Suprapubic skin (tissue), 4 donors: Measurements from ENCODE around the gene NAV3. TPM values are rescaled to one million over a fixed set of nuclear protein-coding genes. Genes with fewer than 3 reads are reported as not detected.

Experiments used
- DNase-seq, 2 donors: peaks; one replicate each; pipeline ENCODE4 v3.0.0-alpha.2; 2019; ENCODE audit warnings: low spot score in 2 of 2
- H3K27ac ChIP-seq: fragments of 200-600 bp; sonication (generic); one replicate; pipeline ENCODE4 v1.5.1; 2019
- H3K27me3 ChIP-seq: fragments of 200-600 bp; sonication (generic); one replicate; pipeline ENCODE4 v1.5.1; 2019
- H3K36me3 ChIP-seq: fragments of 200-600 bp; sonication (generic); one replicate; pipeline ENCODE4 v1.5.1; 2019
- H3K4me1 ChIP-seq: fragments of 200-600 bp; sonication (generic); one replicate; pipeline ENCODE4 v1.5.1; 2019
- H3K4me3 ChIP-seq: fragments of 200-600 bp; sonication (generic); one replicate; pipeline ENCODE4 v1.5.1; 2019; ENCODE audit warnings: mild to moderate bottlenecking
- H3K9me3 ChIP-seq: fragments of 200-600 bp; sonication (generic); one replicate; pipeline ENCODE4 v1.5.1; 2019
- EP300 ChIP-seq: sonication (generic); formaldehyde crosslinking; IDR thresholded peaks from one replicate; pipeline ENCODE4 v1.6.1; 2017; ENCODE audit warnings: antibody characterized with exemption
- POLR2A ChIP-seq, 2 donors: fragments of 450-650 bp; IDR thresholded peaks; one replicate each; pipeline ENCODE4 v1.6.1; 2017; ENCODE audit warnings: antibody characterized with exemption in 2 of 2, mild to moderate bottlenecking in 2 of 2, moderate library complexity in 2 of 2
- POLR2AphosphoS5 ChIP-seq, 3 donors: sonication (generic); formaldehyde crosslinking; IDR thresholded peaks; one replicate each; pipeline ENCODE4 v1.6.1; 2017; ENCODE audit warnings: antibody characterized with exemption in 3 of 3
- WGBS: methylation state at CpG from one replicate; pipeline ENCODE4 v1.1.5; 2018; 5-methylcytosine and 5-hydroxymethylcytosine counted together
- total RNA-seq, 4 donors: library from RNA; depleted of rRNA; stranded (reverse); fragments of >200 nt; gene quantifications; one replicate each; pipeline ENCODE4 v1.1.0, GENCODE V29; 2016
- TF ChIP-seq, protein P1 (sequence below), 2 donors: fragments of 200-600 bp in 1 of 2; fragments of 450-650 bp in 1 of 2; sonication (generic) in 1 of 2; IDR thresholded peaks; one replicate each; pipeline ENCODE4 v1.5.1; 2016 to 2019; ENCODE audit warnings: antibody characterized with exemption in 2 of 2, mild to moderate bottlenecking in 1 of 2, moderate library complexity in 1 of 2

NAV3 gene
- total RNA-seq, 4 donors from 2014 or later: 11.7 to 20.9 (median 15.7) TPM

DNA sequence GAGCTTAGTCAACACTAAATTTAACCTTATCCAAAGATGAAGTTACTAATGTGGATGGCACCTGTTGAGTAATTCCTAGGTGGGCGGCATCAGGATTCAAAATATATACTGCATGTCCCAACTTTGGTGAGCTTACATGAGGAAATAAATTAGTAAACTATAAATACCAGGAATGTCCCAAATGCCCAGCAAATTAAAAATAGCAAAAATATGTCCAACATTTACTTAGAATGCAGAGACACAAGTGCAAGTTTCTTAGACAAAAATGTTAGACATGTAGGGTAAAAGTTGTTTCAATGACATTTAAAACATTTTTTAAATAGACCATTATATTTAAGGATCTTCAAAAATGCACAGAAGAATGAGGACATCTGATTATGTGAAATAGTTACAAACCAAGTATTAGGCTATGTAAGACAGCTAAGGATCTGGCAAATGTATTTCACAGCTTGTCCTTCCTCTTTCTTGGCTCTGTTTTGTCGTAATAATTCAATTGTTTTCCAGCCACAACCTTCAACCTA, 115.9 kb downstream of the NAV3 start:
- H3K27me3 ChIP-seq: no peaks in the 10 kb centered on the region
- H3K4me1 ChIP-seq: peaks cover 13% of the 10 kb centered on the region
- H3K9me3 ChIP-seq: no peaks in the 10 kb centered on the region
- no peak for DNase-seq
- WGBS: 66% methylated on average over 2 of the region's 2 CpGs
- TF ChIP-seq POLR2AphosphoS5 (IDR thresholded peaks at IDR 0.05): no peak
- TF ChIP-seq POLR2A (IDR thresholded peaks at IDR 0.05): no peak
- TF ChIP-seq EP300: no peak
- TF ChIP-seq, protein P1, sequence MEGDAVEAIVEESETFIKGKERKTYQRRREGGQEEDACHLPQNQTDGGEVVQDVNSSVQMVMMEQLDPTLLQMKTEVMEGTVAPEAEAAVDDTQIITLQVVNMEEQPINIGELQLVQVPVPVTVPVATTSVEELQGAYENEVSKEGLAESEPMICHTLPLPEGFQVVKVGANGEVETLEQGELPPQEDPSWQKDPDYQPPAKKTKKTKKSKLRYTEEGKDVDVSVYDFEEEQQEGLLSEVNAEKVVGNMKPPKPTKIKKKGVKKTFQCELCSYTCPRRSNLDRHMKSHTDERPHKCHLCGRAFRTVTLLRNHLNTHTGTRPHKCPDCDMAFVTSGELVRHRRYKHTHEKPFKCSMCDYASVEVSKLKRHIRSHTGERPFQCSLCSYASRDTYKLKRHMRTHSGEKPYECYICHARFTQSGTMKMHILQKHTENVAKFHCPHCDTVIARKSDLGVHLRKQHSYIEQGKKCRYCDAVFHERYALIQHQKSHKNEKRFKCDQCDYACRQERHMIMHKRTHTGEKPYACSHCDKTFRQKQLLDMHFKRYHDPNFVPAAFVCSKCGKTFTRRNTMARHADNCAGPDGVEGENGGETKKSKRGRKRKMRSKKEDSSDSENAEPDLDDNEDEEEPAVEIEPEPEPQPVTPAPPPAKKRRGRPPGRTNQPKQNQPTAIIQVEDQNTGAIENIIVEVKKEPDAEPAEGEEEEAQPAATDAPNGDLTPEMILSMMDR (IDR thresholded peaks at IDR 0.05): no peak
- H3K4me3 ChIP-seq: no peak overlapping the region
- H3K27ac ChIP-seq: no peak overlapping the region
- H3K36me3 ChIP-seq: no peaks in the 10 kb centered on the region

DNA sequence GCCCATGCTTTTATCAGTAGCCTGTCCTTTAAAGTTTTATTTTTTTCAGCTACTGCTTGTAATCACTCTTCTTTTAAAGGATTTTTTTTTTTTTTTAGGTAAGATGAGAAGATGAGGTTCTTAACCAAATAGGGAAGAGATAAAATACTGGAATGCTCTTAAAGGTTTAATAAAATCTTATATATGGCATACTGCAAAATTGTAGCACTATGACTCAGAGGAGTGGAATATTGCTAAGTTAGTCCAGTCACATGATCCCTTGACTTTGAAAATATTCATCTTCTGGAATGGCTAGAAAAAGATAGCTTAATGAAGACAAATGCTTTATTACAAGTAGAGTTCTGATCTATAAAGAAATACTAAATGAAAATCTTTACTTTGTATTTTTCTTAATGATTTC, 116.6 kb downstream of the NAV3 start:
- H3K27me3 ChIP-seq: no peaks in the 10 kb centered on the region
- no peak for DNase-seq
- TF ChIP-seq POLR2A (IDR thresholded peaks at IDR 0.05) (no peak), EP300 (no peak)
- TF ChIP-seq, protein P1 (IDR thresholded peaks at IDR 0.05): no peak
- H3K36me3 ChIP-seq: no peaks in the 10 kb centered on the region
- H3K27ac ChIP-seq: no peak overlapping the region
- peaks cover 13% of the 10 kb centered on the region for H3K4me1 ChIP-seq
- no peaks in the 10 kb centered on the region for H3K9me3 ChIP-seq
- no peak overlapping the region for H3K4me3 ChIP-seq

DNA sequence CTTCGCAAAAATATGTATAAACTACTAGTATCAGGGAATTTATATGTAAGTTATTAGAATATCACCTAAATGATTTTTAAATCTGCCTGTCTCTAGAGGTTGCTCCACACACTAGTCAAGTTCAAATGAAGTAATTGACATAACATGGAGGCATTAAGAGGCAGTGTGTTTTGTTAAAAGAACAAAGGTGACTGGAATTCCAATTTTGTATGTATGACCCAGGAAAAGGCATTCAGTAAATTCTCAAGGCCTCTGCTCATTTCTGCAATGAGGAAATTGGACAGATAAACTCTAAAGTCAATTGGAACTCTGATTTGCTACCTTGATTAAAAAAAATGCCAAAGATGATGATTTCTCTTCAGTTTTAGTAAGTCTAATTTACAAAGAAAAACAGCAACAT, 117.1 kb downstream of the NAV3 start:
- no peak overlapping the region for H3K4me3 ChIP-seq
- no peak for DNase-seq
- no peak overlapping the region for H3K27ac ChIP-seq
- H3K36me3 ChIP-seq: no peaks in the 10 kb centered on the region
- WGBS: 89% methylated on average over 1 of the region's 1 CpG
- no peaks in the 10 kb centered on the region for H3K9me3 ChIP-seq
- TF ChIP-seq, protein P1 (IDR thresholded peaks at IDR 0.05): no peak
- TF ChIP-seq EP300: no peak
- no peak for TF ChIP-seq POLR2A (IDR thresholded peaks at IDR 0.05)
- no peak for TF ChIP-seq POLR2AphosphoS5 (IDR thresholded peaks at IDR 0.05)
- H3K27me3 ChIP-seq: no peaks in the 10 kb centered on the region
- H3K4me1 ChIP-seq: peaks cover 11% of the 10 kb centered on the region

DNA sequence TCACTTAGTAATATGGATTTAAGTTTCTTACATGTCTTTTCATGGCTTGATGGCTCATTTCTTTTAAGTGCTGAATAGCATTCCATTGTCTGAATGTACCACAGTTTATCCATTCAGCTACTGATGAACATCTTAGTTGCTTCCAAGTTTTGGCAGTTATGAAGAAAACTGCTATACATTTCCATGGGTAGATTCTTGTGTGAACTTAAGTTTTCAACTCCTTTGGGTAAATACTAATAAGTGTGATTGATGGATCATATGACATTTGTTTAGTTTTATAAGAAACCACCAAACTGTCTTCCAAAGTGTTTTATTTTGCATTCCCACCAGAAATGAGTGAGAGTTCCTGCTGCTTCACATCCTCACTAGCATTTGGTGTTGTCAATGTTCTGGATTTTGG, 119.2 kb downstream of the NAV3 start:
- peaks cover 2% of the 10 kb centered on the region for H3K4me1 ChIP-seq
- H3K36me3 ChIP-seq: no peaks in the 10 kb centered on the region
- DNase-seq: no peak
- TF ChIP-seq POLR2A (IDR thresholded peaks at IDR 0.05) (no peak), EP300 (no peak), POLR2AphosphoS5 (IDR thresholded peaks at IDR 0.05) (no peak)
- TF ChIP-seq, protein P1 (IDR thresholded peaks at IDR 0.05): no peak
- H3K4me3 ChIP-seq: no peak overlapping the region
- no peaks in the 10 kb centered on the region for H3K27me3 ChIP-seq
- no peaks in the 10 kb centered on the region for H3K9me3 ChIP-seq
- no peak overlapping the region for H3K27ac ChIP-seq

DNA sequence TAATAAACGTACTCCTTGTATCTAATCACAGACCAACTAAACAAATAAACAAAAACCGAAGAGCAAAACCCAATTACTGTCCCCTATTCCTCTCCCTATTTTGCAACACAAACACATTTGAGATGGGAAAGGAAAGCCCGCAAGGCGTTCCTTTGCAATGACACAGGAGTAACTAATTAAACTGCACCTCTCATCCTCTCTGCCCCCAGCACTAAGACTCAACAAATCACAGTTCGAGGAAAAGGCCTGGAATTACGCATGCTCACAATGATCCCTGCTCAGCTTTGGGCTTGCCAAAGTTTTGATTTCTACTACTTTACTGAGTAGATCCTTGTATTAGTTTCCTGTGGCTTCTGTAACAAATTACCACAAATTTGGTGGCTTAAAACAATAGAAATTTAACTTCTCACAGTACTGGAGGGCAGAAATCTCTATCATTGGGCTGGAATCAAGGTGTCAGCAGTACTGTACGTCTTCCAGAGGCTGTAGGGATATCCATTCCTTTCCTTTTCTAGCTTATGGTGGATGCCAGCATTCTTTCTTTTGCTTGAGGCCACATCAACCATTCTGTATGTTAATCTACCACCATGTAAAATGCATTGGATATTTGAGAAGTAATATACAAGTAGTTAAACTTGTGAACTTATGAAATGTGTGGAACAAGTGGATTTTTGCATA, 123.0 kb downstream of the NAV3 start:
- 76% methylated on average over 7 of the region's 7 CpGs for WGBS
- Histone ChIP-seq H3K27ac (no peak overlapping the region), H3K4me3 (no peak overlapping the region), H3K27me3 (no peaks in the 10 kb centered on the region), H3K9me3 (no peaks in the 10 kb centered on the region), H3K4me1 (no peaks in the 10 kb centered on the region), H3K36me3 (no peaks in the 10 kb centered on the region)
- no peak for DNase-seq
- TF ChIP-seq POLR2AphosphoS5 (IDR thresholded peaks at IDR 0.05) (no peak), POLR2A (IDR thresholded peaks at IDR 0.05) (no peak), EP300 (no peak)
- TF ChIP-seq, protein P1 (IDR thresholded peaks at IDR 0.05): no peak
